Heart left ventricle (tissue), 13 donors: Measurements from ENCODE around the gene SIGLEC10.

Experiments used
- POLR2A ChIP-seq, 2 donors: fragments of 450-650 bp; IDR thresholded peaks; one replicate each; pipeline ENCODE4 v1.6.1; 2017; ENCODE audit warnings: antibody characterized with exemption in 2 of 2, mild to moderate bottlenecking in 2 of 2, moderate library complexity in 2 of 2
- TF ChIP-seq, protein P1 (sequence below), 12 donors: fragments of 200-600 bp; sonication (generic) in 4 of 12; IDR thresholded peaks; one replicate each; pipeline versions ENCODE4 v1.5.0 to v1.8.0; 2018 to 2022; ENCODE audit warnings: antibody characterized with exemption in 12 of 12, mild to moderate bottlenecking in 5 of 12
- donor health status: ischemic (EF 13 %, LVEDD 7.1; RV severe dilation, severe dysfunction).
- donor health status: DM: no; HTN: yes; CAD: no.
- donor health status: DM: no; HTN: no; CAD: no.
- donor health status: ischemic (EF 25% LVEDD 6.9; RV normal size, moderate dysfunction).
- donor health status: ischemic (EF 25% LVEDD 5.7; RV mildly dilated, moderate dysfunction).
- donor health status: ischemic (EF 35%, LVEDD 5.7; RV mildly dilated, moderate dysfunction).
- donor health status: nonischemic (EF 11% LVEDD 7.7; RV severe dilation, severe dysfunction).
- donor health status: DM: yes; HTN: yes; CAD: no.
- donor health status: PGD.
- donor health status: ischemic (EF 29% LVEDD 5.4; RV normal size, mild dysfunction).
- donor health status: nonischemic (EF 23%, LVEDD 6.1; RV moderate dilation, normal function).

DNA sequence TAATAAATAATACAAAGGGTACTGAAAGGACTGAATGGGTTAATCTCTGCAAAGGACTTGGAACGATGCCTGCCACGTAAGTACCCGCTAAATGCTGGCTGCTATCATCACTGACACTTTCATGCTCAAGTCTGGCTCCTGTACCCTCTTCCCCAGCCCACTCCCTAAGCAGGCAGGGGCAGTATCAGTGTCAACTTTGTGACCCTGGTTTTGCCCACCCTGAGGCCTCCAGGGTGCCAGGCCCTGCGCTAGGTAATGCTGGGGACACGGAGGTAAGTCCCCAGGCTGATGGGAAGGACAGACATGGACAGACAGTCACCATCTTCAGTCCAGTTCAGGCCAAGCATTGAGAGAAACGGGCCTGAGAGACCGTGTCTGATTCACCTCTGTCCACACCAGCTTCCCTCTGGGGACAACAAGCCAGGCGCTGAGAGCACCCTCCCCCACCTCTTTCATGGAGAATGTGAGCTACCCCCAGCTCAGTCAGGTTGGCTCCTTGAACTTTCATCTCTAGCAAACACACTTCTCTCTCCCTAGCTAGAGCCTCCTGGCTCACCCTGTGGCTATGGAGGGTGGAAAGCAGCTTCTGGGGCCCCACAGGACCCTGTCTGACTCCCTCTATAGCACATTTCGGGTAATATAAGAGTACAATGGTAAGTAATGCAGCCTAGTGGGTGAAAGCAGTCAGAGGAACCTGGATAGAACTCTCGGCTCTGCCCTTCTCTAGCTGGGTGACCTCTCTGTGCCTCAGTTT is 52.1 kb downstream of the SIGLEC10 start:
- TF ChIP-seq POLR2A (IDR thresholded peaks at IDR 0.05), result no peak
- TF ChIP-seq, protein P1, sequence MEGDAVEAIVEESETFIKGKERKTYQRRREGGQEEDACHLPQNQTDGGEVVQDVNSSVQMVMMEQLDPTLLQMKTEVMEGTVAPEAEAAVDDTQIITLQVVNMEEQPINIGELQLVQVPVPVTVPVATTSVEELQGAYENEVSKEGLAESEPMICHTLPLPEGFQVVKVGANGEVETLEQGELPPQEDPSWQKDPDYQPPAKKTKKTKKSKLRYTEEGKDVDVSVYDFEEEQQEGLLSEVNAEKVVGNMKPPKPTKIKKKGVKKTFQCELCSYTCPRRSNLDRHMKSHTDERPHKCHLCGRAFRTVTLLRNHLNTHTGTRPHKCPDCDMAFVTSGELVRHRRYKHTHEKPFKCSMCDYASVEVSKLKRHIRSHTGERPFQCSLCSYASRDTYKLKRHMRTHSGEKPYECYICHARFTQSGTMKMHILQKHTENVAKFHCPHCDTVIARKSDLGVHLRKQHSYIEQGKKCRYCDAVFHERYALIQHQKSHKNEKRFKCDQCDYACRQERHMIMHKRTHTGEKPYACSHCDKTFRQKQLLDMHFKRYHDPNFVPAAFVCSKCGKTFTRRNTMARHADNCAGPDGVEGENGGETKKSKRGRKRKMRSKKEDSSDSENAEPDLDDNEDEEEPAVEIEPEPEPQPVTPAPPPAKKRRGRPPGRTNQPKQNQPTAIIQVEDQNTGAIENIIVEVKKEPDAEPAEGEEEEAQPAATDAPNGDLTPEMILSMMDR (IDR thresholded peaks at IDR 0.05), result no peak
